Right hindlimb (tissue), 1 donor: ENCODE results near the gene FIZ1.

ENCODE experiments used
- DNase-seq: peaks from one replicate; pipeline ENCODE4 v3.0.0-alpha.2; 2018

FIZ1 gene

GRCh38 chr19:55567708-55568328 lies 31.5 kb downstream of the FIZ1 start:
- no peak for DNase-seq

- DNase-seq = no peak
These were observed 32.5 kb downstream of the FIZ1 start for GRCh38 chr19:55566823-55567222.

- DNase-seq = peak; percentile 52
These were observed 36.0 kb downstream of the FIZ1 start for GRCh38 chr19:55563261-55563690.

GRCh38 chr19:55559684-55560083 lies 39.6 kb downstream of the FIZ1 start:
- no peak for DNase-seq

GRCh38 chr19:55554741-55555152 lies 44.6 kb downstream of the FIZ1 start:
- DNase-seq = no peak

GRCh38 chr19:55554302-55554701 lies 45.0 kb downstream of the FIZ1 start:
- DNase-seq = no peak

- DNase-seq = no peak
These were observed 45.8 kb downstream of the FIZ1 start for GRCh38 chr19:55553217-55554182.

GRCh38 chr19:55552620-55553019 lies 46.7 kb downstream of the FIZ1 start:
- DNase-seq = no peak

- no peak for DNase-seq
These were observed 47.1 kb downstream of the FIZ1 start for GRCh38 chr19:55552206-55552605.

GRCh38 chr19:55550321-55550650 lies 49.0 kb downstream of the FIZ1 start:
- no peak for DNase-seq

GRCh38 chr19:55549500-55550320 lies 49.6 kb downstream of the FIZ1 start:
- no peak for DNase-seq

GRCh38 chr19:55546822-55547614 lies 52.3 kb downstream of the FIZ1 start:
- DNase-seq = no peak

- DNase-seq = no peak
These were observed 53.3 kb downstream of the FIZ1 start for GRCh38 chr19:55546011-55546410.

GRCh38 chr19:55545443-55545842 lies 53.9 kb downstream of the FIZ1 start, which contains the start of gene SBK3:
Gene SBK3, minus strand, starts transcription at chr19:55545543. Its CDS starts 0 bp downstream, at chr19:55545543.
- DNase-seq = no peak

- no peak for DNase-seq
These were observed 54.4 kb downstream of the FIZ1 start for GRCh38 chr19:55544776-55545439.

- DNase-seq = no peak
These were observed 55.3 kb downstream of the FIZ1 start for GRCh38 chr19:55544014-55544413.

GRCh38 chr19:55543567-55543966 lies 55.8 kb downstream of the FIZ1 start:
- no peak for DNase-seq

- no peak for DNase-seq
These were observed 56.9 kb downstream of the FIZ1 start for GRCh38 chr19:55542292-55542855.
